HG03159 (cell line): Measurements from ENCODE around the gene MAML2.
A peak's percentile ranks its signal among the peaks of the same experiment; 100 is the strongest.

Experiments
- ATAC-seq: cut with Tn5 transposase; IDR thresholded peaks from one replicate; pipeline ENCODE4 v1.9.1; 2021; ENCODE audit warnings: mild to moderate bottlenecking, moderate library complexity; ENCODE audit not compliant: unreplicated experiment

MAML2 gene

DNA sequence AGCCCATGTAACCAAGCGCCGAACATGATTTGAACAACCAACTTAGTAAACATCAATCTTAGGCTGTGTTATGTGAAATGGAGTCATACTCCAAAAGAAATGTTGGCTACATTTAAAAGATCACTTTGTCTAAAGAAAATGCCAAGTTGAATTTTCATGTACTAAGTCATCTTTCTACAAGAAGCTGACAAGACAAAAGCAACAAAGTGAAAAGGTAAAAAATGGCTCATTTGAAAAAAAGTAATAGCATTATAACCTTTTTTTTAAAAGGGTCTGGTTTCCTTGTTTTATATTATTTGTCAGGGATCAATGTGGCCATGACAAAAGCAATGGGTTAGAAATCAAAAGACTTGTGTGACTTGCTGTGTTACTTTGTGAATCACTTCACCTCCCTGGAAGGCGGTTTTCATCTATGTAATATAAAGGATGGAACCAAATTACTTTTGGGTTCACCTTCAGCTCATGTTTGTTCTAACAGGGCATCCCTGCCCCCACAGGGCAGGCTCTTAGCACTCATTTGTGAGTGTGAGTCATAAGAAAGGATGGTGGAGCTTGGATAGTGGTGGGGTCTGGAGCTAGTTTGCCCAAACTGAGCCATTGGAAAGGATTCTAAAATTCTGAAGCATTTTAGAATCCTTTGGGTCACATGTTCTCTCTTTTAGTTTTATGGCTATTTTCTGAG is 287.1 kb downstream of the MAML2 start:
- no peak for ATAC-seq

DNA sequence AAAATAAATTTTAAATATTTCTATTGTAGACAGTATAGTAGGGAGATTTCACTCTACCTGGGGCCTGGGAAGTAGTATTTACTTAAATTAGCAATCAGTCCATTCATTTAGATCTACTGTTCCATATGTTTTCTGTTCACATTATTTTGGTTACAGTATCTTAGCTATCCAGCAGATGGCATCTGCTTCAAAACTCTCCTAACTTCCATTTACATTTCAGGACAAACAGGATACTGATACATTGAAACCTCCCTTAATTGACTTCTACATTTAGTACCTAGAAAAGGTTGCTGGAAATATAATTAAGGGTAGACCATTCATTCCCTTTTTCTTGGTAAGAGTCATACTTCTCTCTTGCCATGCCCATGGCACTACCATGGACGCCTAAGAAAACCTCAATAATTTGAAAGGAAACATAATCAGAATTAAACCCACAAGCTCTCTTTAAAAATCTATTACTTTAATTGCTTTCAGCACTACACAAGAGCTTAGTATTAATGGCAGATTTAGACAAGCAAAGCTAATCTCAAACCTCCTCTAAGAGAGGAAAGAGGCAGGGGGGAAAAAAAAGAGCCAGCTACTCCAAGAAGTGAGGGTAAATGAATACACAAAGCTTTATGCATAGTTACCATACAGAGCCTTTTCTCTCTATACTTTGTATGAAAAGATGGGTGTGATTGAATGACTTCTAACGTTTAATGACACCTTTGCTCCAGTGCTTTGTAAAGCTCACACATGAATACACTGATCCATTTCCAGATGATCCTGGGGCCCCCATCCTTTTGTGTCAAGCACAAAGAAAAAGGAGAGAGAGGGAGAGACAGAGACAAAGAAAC is 287.9 kb downstream of the MAML2 start:
- no peak for ATAC-seq

DNA sequence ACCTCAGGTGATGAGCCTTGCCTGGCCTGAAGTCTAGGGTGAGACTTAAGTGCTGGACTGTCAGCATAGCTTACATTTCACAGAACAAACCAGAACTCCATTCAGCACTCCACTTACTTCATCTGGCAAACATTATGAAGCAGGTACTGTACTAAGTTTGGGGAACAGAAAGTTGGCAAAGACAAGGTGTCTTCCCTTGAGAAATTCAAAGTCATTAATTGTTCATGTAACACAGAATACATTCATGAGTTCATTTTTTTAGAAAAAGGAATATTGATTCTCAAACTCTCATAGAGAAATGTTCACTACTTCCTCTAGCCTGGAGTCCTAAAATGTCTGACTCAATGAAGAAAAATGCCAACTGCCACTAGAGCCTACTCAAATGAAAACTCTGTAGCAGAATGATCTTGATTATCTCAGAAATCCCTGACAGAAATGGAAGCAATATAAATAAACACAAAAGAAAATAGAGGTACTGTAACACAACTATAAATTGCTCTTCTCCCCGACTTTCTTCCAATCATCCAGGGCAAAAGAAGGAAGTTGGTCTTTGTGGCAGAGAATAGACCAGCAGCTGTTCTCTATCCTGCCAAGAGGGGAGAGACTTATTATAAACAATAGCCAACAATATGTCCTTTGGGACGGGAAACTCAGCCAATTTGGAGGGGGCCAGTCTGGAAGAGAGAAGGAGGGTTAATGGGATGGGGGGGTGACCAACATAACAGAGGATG is 289.9 kb downstream of the MAML2 start:
- ATAC-seq: peak; percentile 26

DNA sequence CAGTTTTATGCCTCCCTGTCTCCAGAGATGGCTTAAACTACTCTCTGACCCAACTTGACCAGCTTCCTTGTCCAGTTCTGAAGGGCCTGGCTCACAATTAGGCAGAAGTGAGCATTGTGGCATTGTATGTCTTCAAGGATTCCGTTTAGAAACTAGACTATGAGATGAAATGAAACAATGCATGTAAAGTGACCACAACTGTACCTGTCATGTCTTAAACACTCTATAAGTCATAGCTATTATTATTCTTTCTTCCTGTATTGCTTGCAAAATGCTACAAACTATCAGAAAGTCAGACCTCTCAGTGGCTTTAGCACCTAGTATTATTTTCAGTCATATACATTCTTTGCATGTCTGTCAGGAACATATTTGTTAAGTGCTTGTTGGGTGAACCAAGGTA is 291.2 kb downstream of the MAML2 start:
- ATAC-seq: peak; percentile 91

DNA sequence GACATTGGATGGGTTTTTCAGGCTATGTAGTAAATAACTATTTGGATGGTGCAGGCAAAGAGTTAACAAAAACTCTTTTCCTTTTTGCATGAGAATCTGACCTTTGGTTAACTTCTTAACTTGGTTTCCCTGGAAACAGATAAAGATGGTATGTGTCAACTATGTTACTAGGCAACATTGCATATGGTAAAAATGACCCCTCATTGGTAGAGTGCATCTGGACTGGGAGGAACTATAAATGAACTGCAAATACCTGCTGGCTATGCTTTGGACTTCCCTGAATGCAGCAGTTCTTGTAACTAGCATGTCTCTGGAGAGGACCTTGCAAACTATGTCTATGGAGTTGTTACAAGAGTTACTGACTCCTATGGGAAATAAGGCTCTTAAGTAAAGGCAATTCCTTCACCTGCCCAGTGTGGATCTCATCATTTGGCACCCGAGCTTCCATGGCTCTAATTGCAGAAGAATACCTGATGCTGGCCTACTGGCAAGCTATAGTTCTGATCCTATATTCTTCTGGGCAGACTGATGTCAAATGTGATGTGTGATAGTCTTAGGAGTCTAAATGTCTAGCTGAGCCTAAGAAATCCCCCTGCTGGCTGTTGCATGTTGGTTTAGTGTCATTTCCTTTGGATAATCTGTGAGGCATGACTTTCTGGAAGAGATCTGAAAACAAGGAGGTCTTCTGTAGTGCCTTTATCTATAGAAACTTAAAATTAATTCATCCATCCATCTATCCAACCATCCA is 292.4 kb downstream of the MAML2 start:
- no peak for ATAC-seq

DNA sequence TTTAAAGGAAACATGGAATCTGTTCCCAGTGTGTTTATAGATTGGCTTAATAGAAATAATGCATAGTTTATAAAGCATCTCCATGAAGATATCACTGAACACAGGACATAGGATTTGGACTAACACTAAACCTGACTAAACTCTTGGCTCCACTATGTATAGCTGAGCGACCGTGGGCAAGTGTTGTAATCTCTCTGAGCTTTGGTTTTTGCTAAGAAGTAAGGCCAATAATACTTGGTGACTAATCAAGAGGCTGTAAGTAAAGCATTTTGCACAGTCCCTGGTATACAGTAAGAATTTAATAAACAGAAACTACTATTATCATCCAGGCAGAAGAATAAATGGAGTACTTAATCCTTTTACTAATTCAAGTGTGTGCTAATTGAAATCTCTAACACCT is 293.6 kb downstream of the MAML2 start:
- no peak for ATAC-seq

DNA sequence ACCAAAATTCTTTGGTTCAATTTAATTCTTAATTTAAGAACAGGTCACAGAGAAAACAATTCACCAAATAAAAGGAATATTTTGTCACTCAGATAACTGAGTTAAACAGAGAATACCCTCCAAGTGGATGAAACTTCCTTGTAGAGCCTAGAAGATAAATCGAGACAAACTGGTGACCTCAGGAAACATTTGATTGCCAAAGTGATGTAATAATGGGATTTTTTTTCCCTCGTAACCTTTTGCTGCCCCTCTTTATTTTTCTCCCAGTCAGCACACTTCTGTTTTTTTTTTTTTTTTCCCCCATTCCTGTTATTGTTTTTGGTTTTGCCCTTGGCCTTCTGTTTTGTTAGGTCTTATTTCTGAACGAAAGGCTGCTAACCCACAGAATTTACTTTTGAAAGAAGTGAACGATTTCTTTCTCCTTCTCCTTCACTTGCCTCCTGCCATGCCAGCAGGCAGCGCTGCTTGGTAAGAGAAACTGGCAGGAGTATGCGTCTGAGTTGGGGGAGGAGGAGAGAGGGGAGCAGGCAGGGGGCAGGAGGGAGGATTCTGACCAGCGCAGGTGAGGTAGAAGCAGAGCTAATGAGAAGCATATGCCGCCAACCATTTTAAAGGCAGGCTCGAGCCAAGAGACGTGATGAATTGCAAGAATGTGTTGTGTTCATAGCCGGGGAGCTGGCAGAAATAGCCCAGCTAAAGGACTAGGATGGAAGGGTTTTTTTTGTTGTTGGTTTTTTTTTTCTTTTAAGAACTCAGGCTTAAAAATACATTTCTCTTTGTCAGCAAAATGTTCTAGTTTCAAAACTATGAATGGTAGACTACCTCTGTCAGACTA is 297.2 kb downstream of the MAML2 start:
- no peak for ATAC-seq

DNA sequence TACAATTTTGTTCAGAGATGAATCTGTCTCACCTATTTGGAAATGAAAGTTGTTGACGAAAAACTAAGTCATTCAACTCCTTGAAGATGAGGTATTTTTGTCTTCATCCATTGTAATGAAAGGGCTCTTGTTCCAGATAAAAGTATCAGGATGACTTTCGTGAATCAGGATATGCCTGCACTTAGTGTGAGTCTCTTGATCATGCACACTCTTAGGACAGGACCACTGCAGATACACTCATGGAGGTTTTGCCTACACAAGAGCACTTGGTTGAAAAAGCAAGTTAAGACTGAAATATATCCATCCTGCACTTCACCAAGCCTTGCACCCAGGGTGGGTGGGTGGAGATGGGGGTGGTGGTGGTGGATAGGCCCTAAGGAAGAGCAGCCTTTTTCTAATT is 298.2 kb downstream of the MAML2 start:
- ATAC-seq: no peak

DNA sequence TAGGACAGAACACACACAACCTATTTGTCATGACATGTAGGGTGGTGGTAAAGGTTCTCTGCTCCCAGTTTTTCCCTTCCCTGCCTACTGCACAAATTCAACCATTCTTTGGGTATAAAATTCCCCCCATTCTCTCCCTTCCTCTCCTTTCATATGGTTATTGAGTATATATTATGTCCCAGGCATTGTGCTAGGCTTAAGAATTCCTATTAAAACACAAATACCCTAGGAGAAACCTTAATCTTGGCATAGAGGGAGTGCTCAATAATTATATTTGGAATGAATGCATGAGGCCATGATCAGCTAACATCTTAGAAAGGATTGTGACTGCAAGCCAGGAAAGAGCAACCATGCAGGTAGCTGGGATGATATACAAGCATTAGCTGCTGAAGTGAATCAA is 298.7 kb downstream of the MAML2 start:
- ATAC-seq: no peak

DNA sequence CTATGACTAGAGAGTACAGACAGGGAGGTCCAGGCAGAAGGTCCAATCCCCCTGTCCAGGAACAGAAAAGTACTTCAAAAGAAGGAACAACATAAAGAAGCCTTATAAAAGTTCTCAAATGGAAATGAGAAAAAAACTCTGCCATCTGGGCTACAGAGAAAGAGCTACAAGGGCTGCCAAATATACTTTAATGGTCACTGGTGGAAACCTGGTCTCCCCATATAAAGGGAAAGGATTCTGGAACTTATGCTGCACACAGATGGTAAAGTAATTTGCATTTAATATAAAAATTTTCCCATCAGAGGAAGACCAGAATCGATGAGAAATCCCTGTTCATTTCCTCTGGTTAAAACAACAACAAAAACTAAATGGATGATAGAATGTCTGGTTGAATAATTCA is 299.7 kb downstream of the MAML2 start:
- ATAC-seq: no peak

DNA sequence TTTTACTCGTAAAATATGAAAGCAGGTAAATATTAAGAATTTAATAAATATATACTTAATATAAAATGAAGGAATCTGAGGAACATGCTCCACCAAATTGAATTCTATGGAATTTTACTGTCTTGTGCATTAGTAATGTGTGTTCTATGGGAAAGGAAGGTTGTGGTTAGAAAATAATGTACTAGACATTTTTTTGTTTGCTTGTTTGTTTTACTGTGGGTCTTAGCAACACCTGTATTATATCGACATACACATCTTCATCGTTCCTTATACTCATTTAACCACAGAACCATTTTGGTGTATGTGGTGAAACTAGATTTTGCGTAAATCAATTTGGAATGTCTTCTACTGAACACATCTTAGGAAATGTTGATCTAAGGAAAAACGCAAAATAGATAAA is 304.9 kb downstream of the MAML2 start:
- no peak for ATAC-seq

DNA sequence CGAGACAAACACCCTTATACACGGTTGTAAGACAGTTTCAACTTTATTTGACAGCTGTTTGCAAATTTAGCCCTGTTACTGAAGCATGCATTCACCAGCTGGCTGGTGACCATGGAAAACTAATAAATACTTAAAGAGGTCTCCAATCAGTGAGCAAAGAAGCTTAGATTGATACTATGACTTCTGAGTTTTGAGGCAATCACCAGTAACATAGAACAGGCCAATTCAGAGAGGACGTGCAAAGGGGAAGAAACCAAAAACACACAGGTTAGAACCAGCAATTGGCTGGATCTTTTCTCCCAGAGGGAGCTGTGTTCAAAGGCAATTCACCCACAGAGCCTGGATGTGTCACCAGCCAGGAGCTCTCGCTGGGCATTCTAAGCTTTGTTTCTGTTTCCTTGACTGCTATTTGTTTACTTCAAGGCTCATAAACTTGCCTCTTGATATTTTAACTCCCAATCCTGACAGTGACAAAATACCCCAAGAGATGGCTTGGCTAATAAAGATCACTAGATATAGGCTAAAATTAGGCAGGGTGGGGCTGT is 305.5 kb downstream of the MAML2 start:
- ATAC-seq: no peak

DNA sequence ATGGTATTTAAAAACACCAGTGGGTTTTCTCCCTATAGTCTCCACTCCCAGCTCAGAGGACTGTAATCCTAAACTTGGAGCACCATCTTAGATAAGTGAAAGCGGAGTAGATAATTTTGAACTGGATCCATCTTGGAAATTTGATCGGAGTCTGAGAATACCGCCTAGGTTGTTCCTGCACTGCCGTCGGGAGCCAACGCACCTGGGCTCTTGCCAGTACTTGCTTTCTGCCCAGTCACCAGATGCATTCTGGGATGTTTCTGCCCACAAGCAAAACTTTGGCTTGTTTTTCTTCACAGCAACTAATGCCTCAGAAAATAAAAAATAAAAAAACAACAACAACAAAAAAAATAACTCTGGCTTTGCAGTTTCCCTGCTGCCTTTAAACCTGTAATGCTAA is 306.1 kb downstream of the MAML2 start:
- no peak for ATAC-seq

DNA sequence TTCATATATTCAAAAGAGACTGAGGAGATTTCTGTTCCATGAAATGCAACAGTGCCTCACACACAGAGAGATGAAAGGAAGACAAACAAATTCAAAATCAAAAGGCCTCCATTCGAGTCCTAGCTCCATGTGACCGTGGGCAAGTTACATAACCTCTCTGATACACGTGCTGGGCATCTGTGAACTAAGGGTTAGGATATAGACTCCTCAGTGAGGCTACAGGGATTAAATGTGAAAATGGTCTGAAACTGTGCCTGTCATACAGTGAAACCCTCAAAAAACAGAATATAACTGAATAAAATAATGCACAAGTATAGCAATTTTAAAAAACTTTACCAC is 307.3 kb downstream of the MAML2 start:
- ATAC-seq: no peak

DNA sequence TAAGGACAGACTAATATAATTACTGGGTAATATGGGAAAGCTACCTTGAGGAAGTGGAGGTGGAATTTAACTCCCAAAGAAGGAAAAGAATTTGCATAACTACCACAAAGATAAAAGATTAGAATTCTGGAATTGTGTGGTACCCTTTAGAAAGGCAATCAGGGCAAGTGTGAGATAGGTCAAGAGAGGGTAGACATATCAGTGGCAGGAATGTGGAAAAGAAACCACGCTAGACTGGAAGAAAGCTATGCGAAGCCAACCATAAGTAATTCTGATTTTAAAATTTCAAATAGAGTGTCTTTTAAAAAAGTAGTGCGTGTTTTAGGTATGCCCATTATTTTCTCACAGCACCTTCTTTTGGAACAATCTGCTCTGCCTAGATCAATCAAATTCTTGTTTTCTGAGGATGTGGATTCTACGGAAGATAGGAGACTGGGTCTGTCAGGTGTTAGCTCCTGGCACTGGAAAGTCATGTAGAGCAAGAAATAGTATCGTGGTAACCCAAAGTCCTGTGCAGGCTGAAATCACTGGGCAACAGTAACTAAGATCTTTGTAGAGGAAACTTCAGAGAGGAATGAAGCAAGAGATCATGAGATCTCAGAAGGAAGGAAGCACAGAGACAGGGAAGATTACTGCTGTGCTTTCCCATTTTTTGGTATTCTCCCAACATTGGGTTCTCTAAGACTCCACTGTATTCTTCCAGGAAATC is 307.8 kb downstream of the MAML2 start:
- no peak for ATAC-seq

DNA sequence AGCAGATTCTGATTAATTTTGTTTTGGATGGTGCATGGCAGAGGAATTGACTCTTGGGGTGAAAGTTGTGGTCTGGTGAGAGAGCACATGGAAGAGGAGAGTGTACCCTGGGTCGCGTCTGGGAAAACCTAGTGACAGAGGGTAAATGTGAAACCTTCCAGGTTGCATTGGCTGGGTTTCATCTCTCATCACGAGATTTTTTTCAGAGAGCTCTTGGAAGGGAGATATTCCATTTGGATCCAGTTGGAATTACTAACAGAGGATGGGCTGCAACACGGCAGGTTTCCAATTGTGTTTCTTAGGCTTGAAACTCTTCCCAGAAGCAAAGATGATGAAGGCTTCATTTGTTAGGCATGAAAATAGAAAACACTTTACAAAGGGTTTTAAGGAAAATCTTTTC is 309.4 kb downstream of the MAML2 start:
- no peak for ATAC-seq

DNA sequence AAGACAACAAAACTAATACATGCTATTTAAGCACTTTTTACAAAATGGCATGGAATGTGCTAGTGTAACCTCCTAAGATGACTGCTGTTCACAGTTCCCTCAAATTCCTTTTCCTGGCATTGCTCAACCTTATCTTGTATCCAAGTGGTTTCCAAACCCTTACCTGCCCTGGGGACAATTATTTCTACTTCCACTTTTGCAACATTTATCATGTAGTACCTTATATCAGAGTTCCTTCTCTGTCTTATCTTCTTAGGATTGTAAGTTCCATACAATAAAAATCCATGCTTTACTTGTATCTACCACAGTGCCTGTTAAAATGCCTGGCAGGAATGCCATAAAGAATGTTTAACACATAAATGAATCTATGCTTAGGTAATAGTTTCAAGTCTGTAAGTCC is 309.9 kb downstream of the MAML2 start:
- no peak for ATAC-seq

DNA sequence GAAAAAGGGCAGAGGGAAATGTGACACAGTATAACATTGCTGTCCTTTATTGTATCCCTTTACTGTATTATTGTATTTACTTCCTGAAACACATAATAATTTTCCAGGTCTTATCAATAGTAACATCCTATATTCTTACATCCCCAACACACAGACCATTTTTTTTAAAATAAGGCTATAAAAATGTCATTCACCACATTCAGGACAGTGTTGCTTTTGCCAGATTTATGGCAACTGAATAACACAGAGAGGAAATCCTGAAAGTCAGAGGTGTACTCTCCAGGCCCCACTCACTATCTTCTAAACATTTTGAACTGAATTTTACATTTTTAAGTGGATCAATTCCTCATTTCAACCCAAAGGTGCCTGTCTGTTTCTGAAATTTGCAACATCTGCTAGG is 314.2 kb downstream of the MAML2 start:
- ATAC-seq: no peak

DNA sequence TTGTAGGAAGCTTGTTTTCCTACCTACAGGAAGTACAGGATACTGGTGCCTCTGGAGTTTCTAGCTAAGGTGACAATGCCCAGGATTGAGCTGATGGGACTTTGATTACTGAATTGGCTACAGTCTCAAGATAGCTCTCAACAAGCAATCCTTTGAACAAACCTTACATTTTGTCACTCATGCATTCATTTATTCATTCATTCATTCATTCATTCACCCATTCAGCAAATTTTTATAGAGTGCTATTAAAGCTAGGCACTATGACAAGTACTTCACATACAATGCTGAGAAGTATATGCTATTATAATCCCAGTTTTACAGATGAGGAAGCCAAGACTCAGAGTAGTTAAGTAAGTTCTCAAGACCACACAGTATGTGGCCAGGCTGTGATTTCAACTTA is 316.0 kb downstream of the MAML2 start:
- ATAC-seq: no peak

DNA sequence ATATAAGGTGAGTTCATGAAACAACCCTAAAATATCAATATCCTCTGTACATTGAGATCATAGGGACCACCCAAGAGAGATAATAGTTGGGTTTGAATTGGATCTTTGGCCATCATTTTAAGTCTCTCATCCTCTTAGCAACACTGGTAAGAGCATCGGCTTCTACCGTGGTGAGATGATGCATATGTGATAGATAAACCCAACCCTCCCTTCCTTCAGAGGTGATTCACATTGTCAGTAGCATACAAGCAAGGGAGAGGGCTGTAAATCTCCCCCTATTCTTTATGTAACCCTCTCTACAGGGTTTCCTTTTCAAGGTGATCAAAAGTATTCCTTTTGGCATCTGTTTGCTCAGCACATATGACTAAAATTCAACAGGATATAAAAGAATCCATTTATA is 316.7 kb downstream of the MAML2 start:
- ATAC-seq: no peak
